Measurements from ENCODE around the gene GLI3.

- TF ChIP-seq CTCF (IDR thresholded peaks at IDR 0.05; ENCODE audit: low read length) = no peak
- TF ChIP-seq EZH2 (optimal IDR thresholded peaks at IDR 0.05; ENCODE audit: low read depth, low read length) = no peak
Observed at GRCh38 chr7:42151309-42151708, 85.7 kb downstream of the GLI3 start.
